GM23248 (cell line): ENCODE data around the gene GASK1B.

ENCODE experiments used
- EZH2 ChIP-seq: fragments of 200-600 bp; sonication (generic); IDR thresholded peaks from 2 replicates; pipeline ENCODE4 v1.6.1; 2018; ENCODE audit warnings: antibody characterized with exemption, mild to moderate bottlenecking; ENCODE audit not compliant: insufficient read depth, poor library complexity, severe bottlenecking
- EZH2phosphoT487 ChIP-seq: fragments of 200-600 bp; sonication (generic); IDR thresholded peaks from 2 replicates; pipeline ENCODE4 v1.6.1; 2018; ENCODE audit warnings: antibody characterized with exemption, moderate library complexity, mild to moderate bottlenecking, low read depth; ENCODE audit not compliant: insufficient read depth

DNA sequence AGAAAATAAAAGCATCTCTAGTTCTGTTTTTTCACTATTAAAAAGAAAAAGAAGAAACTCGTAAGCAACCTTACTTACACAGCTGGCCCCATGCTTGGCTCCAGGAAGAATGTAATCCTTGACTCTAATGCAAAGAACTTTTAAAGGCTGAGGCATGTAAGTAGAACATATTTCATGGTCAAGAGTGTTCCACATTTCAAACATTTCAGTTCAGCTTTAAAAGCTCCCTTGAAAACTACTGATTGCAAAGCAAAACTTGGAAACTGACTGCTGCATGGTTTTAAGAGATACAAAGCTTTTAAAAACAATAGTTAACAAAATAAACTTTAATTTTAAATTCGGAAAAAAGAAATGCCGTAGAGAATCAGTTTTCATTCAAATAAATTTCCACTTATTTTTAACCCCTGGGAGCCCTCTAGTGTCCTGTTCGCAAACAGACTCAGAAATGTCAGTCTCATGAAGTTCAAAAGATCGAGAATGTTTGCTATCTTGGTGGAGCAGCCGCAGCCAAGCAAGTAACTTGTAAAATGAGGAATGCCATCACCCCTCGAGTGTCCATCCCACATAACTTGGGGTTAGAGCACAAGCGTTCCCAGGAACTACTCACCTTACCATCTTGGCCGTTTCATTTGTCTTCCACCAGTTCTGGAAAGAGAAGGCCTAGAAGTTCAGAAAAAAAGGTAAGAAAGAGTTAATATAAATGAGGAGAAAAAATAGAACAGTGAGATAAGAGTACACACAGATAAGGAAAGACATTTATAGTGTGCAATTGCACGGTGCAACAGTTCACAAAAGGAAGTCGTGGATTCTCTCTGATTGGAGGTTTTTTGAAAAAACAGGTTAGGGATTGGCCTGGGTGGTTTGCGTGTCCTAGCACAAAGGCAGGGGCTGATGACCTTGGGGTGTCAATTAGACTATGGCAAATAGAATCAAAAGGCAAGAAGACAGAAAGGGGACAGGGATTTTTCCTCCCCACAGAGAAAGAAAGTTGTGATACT lies at the start of gene GASK1B:
- TF ChIP-seq EZH2 = no peak
- TF ChIP-seq EZH2phosphoT487 = no peak
